ENCODE measurements around the gene ADGRB3. TPM values are rescaled to one million over a fixed set of nuclear protein-coding genes. Genes with fewer than 3 reads are reported as not detected.

The ADGRB3 gene
- total RNA-seq, 1 experiment from 2014 or later, result not detected

GRCh38 chr6:69027861-69028260 lies 392.8 kb downstream of the ADGRB3 start:
- no peak overlapping the region for H2AFZ ChIP-seq (ENCODE audit: low read length)
- no peaks in the 10 kb centered on the region for H3K9me2 ChIP-seq (replicated peaks; ENCODE audit: insufficient read depth, low read length)
- no peaks in the 10 kb centered on the region for H4K20me1 ChIP-seq (ENCODE audit: insufficient read depth, low read depth, low read length)
- H3K36me3 ChIP-seq (ENCODE audit: insufficient read depth, low read length), result no peaks in the 10 kb centered on the region
- H3K4me1 ChIP-seq (ENCODE audit: low read length), result no peaks in the 10 kb centered on the region
- no peak overlapping the region for H3K27ac ChIP-seq (ENCODE audit: low read length)
- no peak overlapping the region for H3K4me2 ChIP-seq (ENCODE audit: low read depth, low read length, poor library complexity, severe bottlenecking)
- H3K27me3 ChIP-seq (ENCODE audit: low read length), result no peaks in the 10 kb centered on the region
- no peak overlapping the region for H3K9ac ChIP-seq (ENCODE audit: low read length)
- no peak overlapping the region for H3K4me3 ChIP-seq (ENCODE audit: low read length)
- H3K9me3 ChIP-seq (ENCODE audit: low read length), result no peaks in the 10 kb centered on the region
- no peaks in the 10 kb centered on the region for H3K79me2 ChIP-seq (ENCODE audit: low read length)
- no peak for DNase-seq

GRCh38 chr6:69038841-69039240 lies 403.8 kb downstream of the ADGRB3 start:
- no peaks in the 10 kb centered on the region for H3K9me3 ChIP-seq (ENCODE audit: low read length)
- no peak overlapping the region for H3K4me2 ChIP-seq (ENCODE audit: low read depth, low read length, poor library complexity, severe bottlenecking)
- no peak overlapping the region for H3K27ac ChIP-seq (ENCODE audit: low read length)
- DNase-seq, result no peak
- H3K36me3 ChIP-seq (ENCODE audit: insufficient read depth, low read length), result no peaks in the 10 kb centered on the region
- H3K4me3 ChIP-seq (ENCODE audit: low read length), result no peak overlapping the region
- H3K27me3 ChIP-seq (ENCODE audit: low read length), result no peaks in the 10 kb centered on the region
- no peak overlapping the region for H2AFZ ChIP-seq (ENCODE audit: low read length)
- H3K9ac ChIP-seq (ENCODE audit: low read length), result no peak overlapping the region
- H3K4me1 ChIP-seq (ENCODE audit: low read length), result no peaks in the 10 kb centered on the region
- H3K79me2 ChIP-seq (ENCODE audit: low read length), result no peaks in the 10 kb centered on the region
- no peaks in the 10 kb centered on the region for H3K9me2 ChIP-seq (replicated peaks; ENCODE audit: insufficient read depth, low read length)
- H4K20me1 ChIP-seq (ENCODE audit: insufficient read depth, low read depth, low read length), result no peaks in the 10 kb centered on the region

- H3K4me3 ChIP-seq (ENCODE audit: low read length), result no peak overlapping the region
- H3K36me3 ChIP-seq (ENCODE audit: insufficient read depth, low read length), result no peaks in the 10 kb centered on the region
- H3K79me2 ChIP-seq (ENCODE audit: low read length), result no peaks in the 10 kb centered on the region
- no peak overlapping the region for H3K9ac ChIP-seq (ENCODE audit: low read length)
- no peaks in the 10 kb centered on the region for H3K4me1 ChIP-seq (ENCODE audit: low read length)
- H4K20me1 ChIP-seq (ENCODE audit: insufficient read depth, low read depth, low read length), result no peaks in the 10 kb centered on the region
- no peak overlapping the region for H3K27ac ChIP-seq (ENCODE audit: low read length)
- no peaks in the 10 kb centered on the region for H3K27me3 ChIP-seq (ENCODE audit: low read length)
- no peaks in the 10 kb centered on the region for H3K9me2 ChIP-seq (replicated peaks; ENCODE audit: insufficient read depth, low read length)
- no peaks in the 10 kb centered on the region for H3K9me3 ChIP-seq (ENCODE audit: low read length)
- no peak overlapping the region for H3K4me2 ChIP-seq (ENCODE audit: low read depth, low read length, poor library complexity, severe bottlenecking)
- DNase-seq, result no peak
- no peak overlapping the region for H2AFZ ChIP-seq (ENCODE audit: low read length)
These were observed 407.2 kb downstream of the ADGRB3 start for GRCh38 chr6:69042297-69042696.

GRCh38 chr6:69044534-69044933 lies 409.5 kb downstream of the ADGRB3 start:
- DNase-seq, result no peak
- Histone ChIP-seq H3K79me2 (ENCODE audit: low read length) (no peaks in the 10 kb centered on the region), H3K4me1 (ENCODE audit: low read length) (no peaks in the 10 kb centered on the region), H4K20me1 (ENCODE audit: insufficient read depth, low read depth, low read length) (no peaks in the 10 kb centered on the region), H3K36me3 (ENCODE audit: insufficient read depth, low read length) (no peaks in the 10 kb centered on the region), H3K9me2 (replicated peaks; ENCODE audit: insufficient read depth, low read length) (no peaks in the 10 kb centered on the region), H3K9me3 (ENCODE audit: low read length) (no peaks in the 10 kb centered on the region), H3K27me3 (ENCODE audit: low read length) (no peaks in the 10 kb centered on the region), H3K4me2 (ENCODE audit: low read depth, low read length, poor library complexity, severe bottlenecking) (no peak overlapping the region), H3K4me3 (ENCODE audit: low read length) (no peak overlapping the region), H3K9ac (ENCODE audit: low read length) (no peak overlapping the region), H3K27ac (ENCODE audit: low read length) (no peak overlapping the region), H2AFZ (ENCODE audit: low read length) (no peak overlapping the region)

- H2AFZ ChIP-seq (ENCODE audit: low read length), result no peak overlapping the region
- H3K9ac ChIP-seq (ENCODE audit: low read length), result no peak overlapping the region
- H4K20me1 ChIP-seq (ENCODE audit: insufficient read depth, low read depth, low read length), result no peaks in the 10 kb centered on the region
- H3K79me2 ChIP-seq (ENCODE audit: low read length), result no peaks in the 10 kb centered on the region
- H3K27ac ChIP-seq (ENCODE audit: low read length), result no peak overlapping the region
- no peak overlapping the region for H3K4me2 ChIP-seq (ENCODE audit: low read depth, low read length, poor library complexity, severe bottlenecking)
- no peaks in the 10 kb centered on the region for H3K9me2 ChIP-seq (replicated peaks; ENCODE audit: insufficient read depth, low read length)
- H3K9me3 ChIP-seq (ENCODE audit: low read length), result no peaks in the 10 kb centered on the region
- no peaks in the 10 kb centered on the region for H3K36me3 ChIP-seq (ENCODE audit: insufficient read depth, low read length)
- H3K4me3 ChIP-seq (ENCODE audit: low read length), result no peak overlapping the region
- no peaks in the 10 kb centered on the region for H3K27me3 ChIP-seq (ENCODE audit: low read length)
- H3K4me1 ChIP-seq (ENCODE audit: low read length), result no peaks in the 10 kb centered on the region
- DNase-seq, result no peak
These were observed 424.3 kb downstream of the ADGRB3 start for GRCh38 chr6:69059413-69059812.

- no peak overlapping the region for H3K4me2 ChIP-seq (ENCODE audit: low read depth, low read length, poor library complexity, severe bottlenecking)
- no peaks in the 10 kb centered on the region for H3K36me3 ChIP-seq (ENCODE audit: insufficient read depth, low read length)
- no peaks in the 10 kb centered on the region for H3K9me3 ChIP-seq (ENCODE audit: low read length)
- no peak overlapping the region for H3K27ac ChIP-seq (ENCODE audit: low read length)
- H3K27me3 ChIP-seq (ENCODE audit: low read length), result no peaks in the 10 kb centered on the region
- H3K4me1 ChIP-seq (ENCODE audit: low read length), result no peaks in the 10 kb centered on the region
- H4K20me1 ChIP-seq (ENCODE audit: insufficient read depth, low read depth, low read length), result no peaks in the 10 kb centered on the region
- H3K4me3 ChIP-seq (ENCODE audit: low read length), result no peak overlapping the region
- no peaks in the 10 kb centered on the region for H3K79me2 ChIP-seq (ENCODE audit: low read length)
- no peaks in the 10 kb centered on the region for H3K9me2 ChIP-seq (replicated peaks; ENCODE audit: insufficient read depth, low read length)
- H2AFZ ChIP-seq (ENCODE audit: low read length), result no peak overlapping the region
- no peak for DNase-seq
- no peak overlapping the region for H3K9ac ChIP-seq (ENCODE audit: low read length)
These were observed 426.0 kb downstream of the ADGRB3 start for GRCh38 chr6:69061066-69061465.

- Histone ChIP-seq H3K4me1 (ENCODE audit: low read length) (no peaks in the 10 kb centered on the region), H2AFZ (ENCODE audit: low read length) (no peak overlapping the region), H3K27me3 (ENCODE audit: low read length) (no peaks in the 10 kb centered on the region), H3K79me2 (ENCODE audit: low read length) (no peaks in the 10 kb centered on the region), H3K9me3 (ENCODE audit: low read length) (no peaks in the 10 kb centered on the region), H3K4me2 (ENCODE audit: low read depth, low read length, poor library complexity, severe bottlenecking) (no peak overlapping the region), H3K4me3 (ENCODE audit: low read length) (no peak overlapping the region), H3K36me3 (ENCODE audit: insufficient read depth, low read length) (no peaks in the 10 kb centered on the region), H3K27ac (ENCODE audit: low read length) (no peak overlapping the region), H4K20me1 (ENCODE audit: insufficient read depth, low read depth, low read length) (no peaks in the 10 kb centered on the region), H3K9ac (ENCODE audit: low read length) (no peak overlapping the region), H3K9me2 (replicated peaks; ENCODE audit: insufficient read depth, low read length) (no peaks in the 10 kb centered on the region)
- no peak for DNase-seq
These were observed 428.3 kb downstream of the ADGRB3 start for GRCh38 chr6:69063401-69063800.

- H3K9me3 ChIP-seq (ENCODE audit: low read length), result no peaks in the 10 kb centered on the region
- H4K20me1 ChIP-seq (ENCODE audit: insufficient read depth, low read depth, low read length), result no peaks in the 10 kb centered on the region
- no peak overlapping the region for H2AFZ ChIP-seq (ENCODE audit: low read length)
- no peaks in the 10 kb centered on the region for H3K27me3 ChIP-seq (ENCODE audit: low read length)
- H3K79me2 ChIP-seq (ENCODE audit: low read length), result no peaks in the 10 kb centered on the region
- no peak for DNase-seq
- H3K9me2 ChIP-seq (replicated peaks; ENCODE audit: insufficient read depth, low read length), result no peaks in the 10 kb centered on the region
- no peak overlapping the region for H3K4me2 ChIP-seq (ENCODE audit: low read depth, low read length, poor library complexity, severe bottlenecking)
- H3K27ac ChIP-seq (ENCODE audit: low read length), result no peak overlapping the region
- no peaks in the 10 kb centered on the region for H3K36me3 ChIP-seq (ENCODE audit: insufficient read depth, low read length)
- H3K9ac ChIP-seq (ENCODE audit: low read length), result no peak overlapping the region
- H3K4me1 ChIP-seq (ENCODE audit: low read length), result no peaks in the 10 kb centered on the region
- H3K4me3 ChIP-seq (ENCODE audit: low read length), result no peak overlapping the region
These were observed 429.1 kb downstream of the ADGRB3 start for GRCh38 chr6:69064226-69064625.

- no peaks in the 10 kb centered on the region for H3K27me3 ChIP-seq (ENCODE audit: low read length)
These were observed 434.8 kb downstream of the ADGRB3 start for GRCh38 chr6:69069881-69070280.

More at GRCh38 chr6:69069881-69070280, 434.8 kb downstream of the ADGRB3 start:
- no peak overlapping the region for H3K27ac ChIP-seq (ENCODE audit: low read length)
- DNase-seq, result no peak
- H3K79me2 ChIP-seq (ENCODE audit: low read length), result no peaks in the 10 kb centered on the region
- no peaks in the 10 kb centered on the region for H3K4me1 ChIP-seq (ENCODE audit: low read length)
- no peaks in the 10 kb centered on the region for H3K9me3 ChIP-seq (ENCODE audit: low read length)
- no peak overlapping the region for H3K4me3 ChIP-seq (ENCODE audit: low read length)
- no peaks in the 10 kb centered on the region for H4K20me1 ChIP-seq (ENCODE audit: insufficient read depth, low read depth, low read length)
- H3K36me3 ChIP-seq (ENCODE audit: insufficient read depth, low read length), result no peaks in the 10 kb centered on the region
- H3K4me2 ChIP-seq (ENCODE audit: low read depth, low read length, poor library complexity, severe bottlenecking), result no peak overlapping the region
- H2AFZ ChIP-seq (ENCODE audit: low read length), result no peak overlapping the region
- H3K9me2 ChIP-seq (replicated peaks; ENCODE audit: insufficient read depth, low read length), result no peaks in the 10 kb centered on the region
- H3K9ac ChIP-seq (ENCODE audit: low read length), result no peak overlapping the region
